Pancreas (tissue), 10 donors: ENCODE results near the gene LRRC10. TPM values are rescaled to one million over a fixed set of nuclear protein-coding genes. Genes with fewer than 3 reads are reported as not detected.

Source experiments
- ATAC-seq, 4 donors: fragments of 200-7000 bp; cut with Tn5 transposase; one replicate each; pipeline versions ENCODE4 v1.8.0 to v1.9.1; 2020; ENCODE audit warnings: mild to moderate bottlenecking in 4 of 4, moderate library complexity in 4 of 4
- DNase-seq, 6 donors: peaks; one replicate each; pipeline ENCODE4 v3.0.0-alpha.2; 2020
- FAIRE-seq: peaks from 2 replicates; lab custom pipeline; 2012; peaks lifted over from hg19 to GRCh38; lab: Jason Lieb, UNC
- H3K27ac ChIP-seq, 4 donors: fragments of 200-600 bp; sonication (generic); 1 replicate in 3 of 4; 2 replicates in 1 of 4; pipeline versions ENCODE4 v1.5.0 to v1.8.0; 2020
- H3K27me3 ChIP-seq, 4 donors: fragments of 200-600 bp; one replicate each; pipeline ENCODE4 v1.8.0; 2021
- H3K36me3 ChIP-seq, 3 donors: fragments of 200-600 bp; sonication (generic) in 1 of 3; one replicate each; pipeline versions ENCODE4 v1.5.0 to v1.8.0; 2020 to 2021
- H3K4me1 ChIP-seq, 3 donors: fragments of 200-600 bp; one replicate each; pipeline ENCODE4 v1.8.0; 2021
- H3K4me3 ChIP-seq, 4 donors: fragments of 200-600 bp; sonication (generic) in 2 of 4; one replicate each; pipeline versions ENCODE4 v1.5.0 to v1.8.0; 2020 to 2021
- H3K9me3 ChIP-seq, 4 donors: fragments of 200-600 bp; one replicate each; pipeline ENCODE4 v1.8.0; 2021
- WGBS, 2 donors: extraction: QIAGEN DNeasy Blood & Tissue Kit; methylation state at CpG; one replicate each; pipeline ENCODE4 v1.1.7; 2013; 5-methylcytosine and 5-hydroxymethylcytosine counted together
- intact Hi-C, 3 donors: fragments of 100-400 bp; cut with DNase I; formaldehyde crosslinking; loops; one replicate each; pipeline versions ENCODE4 v1.11.1 to v1.14.2; 2022
- polyA plus RNA-seq, 2 donors: library from polyadenylated mRNA; stranded (reverse); fragments of 200-250 nt; gene quantifications; one replicate each; pipeline ENCODE4 v1.2.3, GENCODE V29; 2013
- total RNA-seq, 6 donors: library from RNA; stranded (reverse); fragmentation: NEBNext Ultra II Directional in 4 of 6; extraction: Animal tissue kit (Norgen Biotek cat#: 25700) in 4 of 6; gene quantifications; one replicate each; pipeline versions ENCODE4 v1.2.1 to v1.2.4, GENCODE V29; 2021 to 2023
- TF ChIP-seq, protein P1 (sequence below), 4 donors: fragments of 200-600 bp; sonication (generic) in 3 of 4; IDR thresholded peaks; one replicate each; pipeline versions ENCODE4 v1.5.0 to v1.8.0; 2021; ENCODE audit warnings: antibody characterized with exemption in 4 of 4
- donor health status: healthy with polysubstance abuse.
- donor health status: DM: no; HTN: no; CAD: no; lungs with moderate emphysema.
- donor health status: DM: no; HTN: no; CAD: no.
- donor health status: control.
- donor health status: control.
- donor health status: Bipolar disorder and iron deficiency.
- donor health status: DM: yes; HTN: yes; CAD: no.
- donor health status: DM: no; HTN: no; CAD: no.
- donor health status: DM: no; HTN: no; CAD: no.
- donor health status: DM: yes; HTN: yes; CAD: no.

LRRC10 gene
- total and polyA plus RNA-seq, 8 donors: not detected

DNA sequence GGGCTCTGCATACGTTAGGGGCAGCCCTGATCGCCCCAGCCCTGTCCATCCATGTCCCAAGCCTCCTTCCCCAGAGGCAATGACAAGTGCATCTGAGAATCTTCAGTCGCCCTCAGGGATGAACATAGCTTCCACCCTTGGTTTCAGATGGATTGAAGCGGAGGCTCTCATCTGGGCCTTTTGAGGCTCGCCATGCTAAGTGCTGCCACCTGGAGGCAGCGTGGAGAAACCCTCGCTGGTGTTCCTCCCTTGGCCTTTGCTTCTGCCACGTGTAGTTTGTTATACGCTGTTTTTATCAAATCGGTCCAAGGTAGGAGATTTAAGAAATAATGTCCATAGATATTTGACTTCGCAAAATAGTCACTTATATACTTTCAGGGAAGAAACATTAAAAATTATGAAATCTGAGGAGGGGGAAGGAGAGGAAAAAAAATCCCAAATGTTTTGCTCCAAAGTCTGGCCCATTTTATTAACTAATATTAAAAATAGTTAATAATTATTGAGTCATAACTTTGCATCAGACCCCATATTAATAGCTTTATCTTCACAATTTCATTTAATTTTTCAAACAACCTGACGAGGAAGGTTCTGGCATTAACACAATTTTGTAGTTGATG is 28.8 kb upstream of the LRRC10 start:
- no peak overlapping the region for H3K27ac ChIP-seq
- H3K27me3 ChIP-seq: no peaks in the 10 kb centered on the region
- no peaks in the 10 kb centered on the region for H3K4me1 ChIP-seq
- intact Hi-C loops: no loop called here
- TF ChIP-seq, protein P1, sequence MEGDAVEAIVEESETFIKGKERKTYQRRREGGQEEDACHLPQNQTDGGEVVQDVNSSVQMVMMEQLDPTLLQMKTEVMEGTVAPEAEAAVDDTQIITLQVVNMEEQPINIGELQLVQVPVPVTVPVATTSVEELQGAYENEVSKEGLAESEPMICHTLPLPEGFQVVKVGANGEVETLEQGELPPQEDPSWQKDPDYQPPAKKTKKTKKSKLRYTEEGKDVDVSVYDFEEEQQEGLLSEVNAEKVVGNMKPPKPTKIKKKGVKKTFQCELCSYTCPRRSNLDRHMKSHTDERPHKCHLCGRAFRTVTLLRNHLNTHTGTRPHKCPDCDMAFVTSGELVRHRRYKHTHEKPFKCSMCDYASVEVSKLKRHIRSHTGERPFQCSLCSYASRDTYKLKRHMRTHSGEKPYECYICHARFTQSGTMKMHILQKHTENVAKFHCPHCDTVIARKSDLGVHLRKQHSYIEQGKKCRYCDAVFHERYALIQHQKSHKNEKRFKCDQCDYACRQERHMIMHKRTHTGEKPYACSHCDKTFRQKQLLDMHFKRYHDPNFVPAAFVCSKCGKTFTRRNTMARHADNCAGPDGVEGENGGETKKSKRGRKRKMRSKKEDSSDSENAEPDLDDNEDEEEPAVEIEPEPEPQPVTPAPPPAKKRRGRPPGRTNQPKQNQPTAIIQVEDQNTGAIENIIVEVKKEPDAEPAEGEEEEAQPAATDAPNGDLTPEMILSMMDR (IDR thresholded peaks at IDR 0.05): peak; percentile 65 to 82 (median 72)
- 19 to 20% methylated on average over 12 of the region's 12 CpGs for WGBS, 2 donors
- DNase-seq: peak; percentile 35 to 83 (median 70)
- H3K36me3 ChIP-seq: no peaks in the 10 kb centered on the region
- H3K9me3 ChIP-seq: no peaks in the 10 kb centered on the region
- peak; percentile 85 to 98 (median 97) for ATAC-seq
- FAIRE-seq: no peak
- H3K4me3 ChIP-seq: no peak overlapping the region

DNA sequence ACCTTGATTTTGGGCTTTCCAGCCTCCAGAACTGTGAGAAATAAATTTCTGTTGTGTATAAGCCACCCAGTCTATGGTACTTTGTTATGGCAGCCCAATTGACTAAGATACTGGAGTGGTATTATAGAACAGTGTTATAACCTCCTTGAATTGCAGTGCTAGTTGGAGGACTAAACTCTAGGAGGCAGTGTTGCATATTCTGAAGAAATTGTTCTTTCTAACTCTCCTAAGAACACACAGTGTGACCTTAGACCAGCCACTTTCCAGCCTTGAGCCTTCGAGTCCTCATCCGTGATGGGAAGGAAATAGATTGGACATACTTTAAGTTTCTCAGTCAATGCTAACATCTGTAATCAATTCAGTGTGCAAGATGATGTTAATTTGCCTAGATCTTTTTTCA is 22.4 kb upstream of the LRRC10 start:
- intact Hi-C loops: no loop called here
- Histone ChIP-seq H3K27me3 (no peaks in the 10 kb centered on the region), H3K27ac (no peak overlapping the region), H3K9me3 (no peaks in the 10 kb centered on the region), H3K36me3 (no peaks in the 10 kb centered on the region), H3K4me1 (no peaks in the 10 kb centered on the region), H3K4me3 (no peak overlapping the region)
- TF ChIP-seq, protein P1 (IDR thresholded peaks at IDR 0.05): no peak
- no peak for ATAC-seq
- DNase-seq: no peak
- FAIRE-seq: no peak
- WGBS, 2 donors: 90 to 93% methylated on average over 2 of the region's 2 CpGs

DNA sequence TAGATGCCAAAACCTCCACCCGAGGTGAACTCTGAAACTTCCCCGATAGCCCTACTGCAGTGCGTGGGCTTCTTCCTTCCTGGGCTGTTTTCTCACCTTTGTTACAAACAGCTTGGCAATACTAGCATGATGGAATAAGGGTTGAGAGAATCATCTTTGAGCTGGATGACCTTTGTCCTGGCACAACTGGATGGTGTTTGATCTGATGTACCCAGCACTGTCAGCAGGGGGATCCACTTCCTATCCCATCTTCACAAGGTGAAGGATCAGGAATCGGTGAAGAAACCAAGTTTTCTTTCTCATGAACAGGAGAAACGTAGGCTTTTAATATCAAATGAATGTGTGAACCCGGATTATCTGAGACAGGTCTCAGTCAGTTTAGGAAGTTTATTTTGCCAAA is 19.5 kb upstream of the LRRC10 start:
- Histone ChIP-seq H3K4me3 (no peak overlapping the region), H3K27me3 (no peaks in the 10 kb centered on the region), H3K27ac (no peak overlapping the region), H3K9me3 (no peaks in the 10 kb centered on the region), H3K4me1 (no peaks in the 10 kb centered on the region), H3K36me3 (no peaks in the 10 kb centered on the region)
- intact Hi-C loops: no loop called here
- FAIRE-seq (no peak), DNase-seq (no peak), ATAC-seq (no peak)
- TF ChIP-seq, protein P1 (IDR thresholded peaks at IDR 0.05): no peak
- 74 to 77% methylated on average over 6 of the region's 6 CpGs for WGBS, 2 donors

DNA sequence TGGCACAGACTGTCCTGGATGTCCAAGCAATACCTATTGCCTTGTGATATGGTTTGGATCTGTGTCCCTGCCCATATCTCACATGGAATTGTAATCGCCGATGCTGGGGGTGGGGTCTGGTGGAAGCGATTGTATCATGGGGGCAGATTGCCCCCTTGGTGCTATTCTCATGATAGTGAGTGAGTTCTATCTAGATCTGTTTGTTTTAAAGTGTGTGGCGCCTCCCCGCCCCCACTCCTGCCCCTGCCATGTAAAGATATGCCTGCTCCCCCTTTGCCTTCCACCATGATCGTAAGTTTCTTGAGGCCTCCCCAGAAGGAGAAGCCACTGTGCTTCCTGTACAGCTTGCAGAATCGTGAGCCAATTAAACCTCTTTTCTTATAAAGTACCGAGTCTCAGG is 16.8 kb upstream of the LRRC10 start:
- FAIRE-seq: no peak

DNA sequence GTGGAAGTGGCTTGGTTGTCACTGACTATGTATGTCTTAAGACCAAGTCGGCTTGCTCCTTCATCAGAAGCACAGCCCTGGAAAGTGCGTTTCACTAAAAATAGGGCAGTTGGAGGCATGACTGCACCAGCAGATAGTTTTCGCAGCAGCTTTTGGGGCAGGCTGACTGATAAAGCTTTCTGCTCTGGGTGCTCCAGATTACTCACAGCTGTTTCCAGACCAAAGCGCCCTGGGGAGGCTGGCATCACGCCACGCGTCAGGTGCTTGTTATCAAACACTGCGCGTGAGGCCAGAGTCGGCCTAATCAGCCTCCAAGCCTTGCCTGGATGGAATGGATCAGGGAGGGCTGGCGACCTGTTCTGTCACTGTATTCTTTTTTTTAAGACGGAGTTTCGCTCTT is 13.3 kb upstream of the LRRC10 start:
- no peak for FAIRE-seq
- H3K27ac ChIP-seq: no peak overlapping the region
- WGBS, 2 donors: 36 to 38% methylated on average over 13 of the region's 13 CpGs
- no peaks in the 10 kb centered on the region for H3K9me3 ChIP-seq
- peak; percentile 95 to 99 (median 98) for ATAC-seq
- H3K36me3 ChIP-seq: no peaks in the 10 kb centered on the region
- no peak overlapping the region for H3K4me3 ChIP-seq
- peak; percentile 84 to 97 (median 90) for DNase-seq
- H3K4me1 ChIP-seq: peaks cover 0 to 4% (median 0%) of the 10 kb centered on the region in 3 donors
- TF ChIP-seq, protein P1 (IDR thresholded peaks at IDR 0.05): no peak
- intact Hi-C loops: no loop called here
- H3K27me3 ChIP-seq: no peaks in the 10 kb centered on the region

More for the DNA sequence above, 16.8 kb upstream of the LRRC10 start:
- ATAC-seq (no peak), DNase-seq (no peak)
- H3K36me3 ChIP-seq: no peaks in the 10 kb centered on the region
- no peaks in the 10 kb centered on the region for H3K27me3 ChIP-seq
- H3K4me3 ChIP-seq: no peak overlapping the region
- no peaks in the 10 kb centered on the region for H3K9me3 ChIP-seq
- TF ChIP-seq, protein P1 (IDR thresholded peaks at IDR 0.05): no peak
- WGBS, 2 donors: 66 to 96% methylated on average over 8 of the region's 8 CpGs
- no peak overlapping the region for H3K27ac ChIP-seq
- H3K4me1 ChIP-seq: peaks cover 0 to 4% (median 0%) of the 10 kb centered on the region in 3 donors
- intact Hi-C loops: no loop called here
